IMR-90 (cell line): Measurements from ENCODE around the gene UTRN. TPM values are rescaled to one million over a fixed set of nuclear protein-coding genes. Genes with fewer than 3 reads are reported as not detected.

ENCODE experiments used
- ATAC-seq: fragments of 200-7000 bp; cut with Tn5 transposase; 2 replicates; pipeline ENCODE4 v1.9.1; 2020; ENCODE audit warnings: low read depth, mild to moderate bottlenecking, moderate library complexity
- BruUV-seq: library from RNA; stranded (reverse); fragments of 400-500 nt; replicated peaks from 2 replicates; lab custom pipeline; 2021; lab: Mats Ljungman, UMichigan
- CTCF ChIA-PET: fragments of 300-600 bp; formaldehyde crosslinking; extraction: SDS; loops from one replicate; lab custom pipeline; 2021; ENCODE audit warnings: antibody characterized with exemption; lab: Yijun Ruan, JAX
- POLR2A ChIA-PET: fragments of 300-600 bp; sonication (Branson Sonifier 250); formaldehyde crosslinking; loops from one replicate; lab custom pipeline; 2022; ENCODE audit warnings: antibody characterized with exemption; ENCODE audit not compliant: unreplicated experiment; lab: Charles Lee
- DNase-seq: peaks from one replicate; pipeline ENCODE4 v3.0.0; 2013
- H2AFZ ChIP-seq: replicated peaks from 2 replicates; pipeline ENCODE3; 2013; ENCODE audit warnings: low read length, mild to moderate bottlenecking; ENCODE audit not compliant: poor library complexity
- H2AK5ac ChIP-seq: 2 replicates; pipeline ENCODE4 v1.6.1; 2013; ENCODE audit warnings: low read depth, low read length, inconsistent platforms
- H2AK9ac ChIP-seq: replicated peaks from 2 replicates; pipeline ENCODE3; 2013; ENCODE audit warnings: mild to moderate bottlenecking, low read depth, low read length, moderate library complexity; ENCODE audit not compliant: poor library complexity
- H2BK120ac ChIP-seq: 2 replicates; pipeline ENCODE4 v1.6.1; 2013; ENCODE audit warnings: low read depth, low read length, inconsistent platforms
- H2BK15ac ChIP-seq: 3 replicates; pipeline ENCODE4 v1.6.1; 2013; ENCODE audit warnings: low read depth, low read length, inconsistent platforms
- H2BK20ac ChIP-seq: 2 replicates; pipeline ENCODE4 v1.6.1; 2013; ENCODE audit warnings: low read depth, mild to moderate bottlenecking, inconsistent platforms, low read length, moderate library complexity
- H2BK5ac ChIP-seq: 2 replicates; pipeline ENCODE4 v1.6.1; 2013; ENCODE audit warnings: mild to moderate bottlenecking, low read depth, low read length, inconsistent platforms; ENCODE audit not compliant: poor library complexity, severe bottlenecking
- H3K14ac ChIP-seq: replicated peaks from 2 replicates; pipeline ENCODE4 v1.6.1; 2013; ENCODE audit warnings: low read depth, low read length, inconsistent platforms
- H3K18ac ChIP-seq: 2 replicates; pipeline ENCODE4 v1.6.1; 2013; ENCODE audit warnings: low read depth, low read length, control low read depth
- H3K23ac ChIP-seq: 2 replicates; pipeline ENCODE4 v1.6.1; 2013; ENCODE audit warnings: low read depth, low read length, inconsistent platforms
- H3K27ac ChIP-seq: 2 replicates; pipeline ENCODE4 v1.5.1; 2013; ENCODE audit warnings: mild to moderate bottlenecking, control low read depth, low read length; ENCODE audit not compliant: insufficient read depth
- H3K27me3 ChIP-seq: 2 replicates; pipeline ENCODE4 v1.6.1; 2013; ENCODE audit warnings: low read length; ENCODE audit not compliant: control insufficient read depth, insufficient read depth
- H3K36me3 ChIP-seq: 2 replicates; pipeline ENCODE4 v1.6.1; 2013; ENCODE audit warnings: low read length, mixed read lengths; ENCODE audit not compliant: control insufficient read depth, insufficient read depth
- H3K4ac ChIP-seq: 2 replicates; pipeline ENCODE4 v1.6.1; 2013; ENCODE audit warnings: low read depth, low read length, inconsistent platforms
- H3K4me1 ChIP-seq: 2 replicates; pipeline ENCODE4 v1.6.1; 2013; ENCODE audit warnings: low read length, mixed read lengths; ENCODE audit not compliant: control insufficient read depth, insufficient read depth
- H3K4me2 ChIP-seq: 2 replicates; pipeline ENCODE4 v1.6.1; 2013; ENCODE audit warnings: low read depth, mild to moderate bottlenecking, control low read depth, low read length, moderate library complexity
- H3K4me3 ChIP-seq: 2 replicates; pipeline ENCODE4 v1.5.1; 2013; ENCODE audit warnings: low read depth, mild to moderate bottlenecking, control low read depth, low read length, moderate library complexity; ENCODE audit not compliant: insufficient read depth
- H3K56ac ChIP-seq: 2 replicates; pipeline ENCODE4 v1.6.1; 2013; ENCODE audit warnings: low read length, inconsistent platforms; ENCODE audit not compliant: insufficient read depth; ENCODE audit errors: extremely low read depth
- H3K79me1 ChIP-seq, 2 experiments: 2 replicates each; pipeline ENCODE4 v1.6.1; 2013; ENCODE audit warnings: low read length in 2 of 2, inconsistent platforms in 1 of 2, low read depth in 1 of 2
- H3K9ac ChIP-seq: 2 replicates; pipeline ENCODE4 v1.6.1; 2013; ENCODE audit warnings: low read depth, low read length, control low read depth
- H3K9me1 ChIP-seq: 2 replicates; pipeline ENCODE4 v1.6.1; 2013; ENCODE audit warnings: low read length, inconsistent platforms; ENCODE audit not compliant: insufficient read depth
- H3K9me3 ChIP-seq: 2 replicates; pipeline ENCODE4 v1.6.1; 2013; ENCODE audit warnings: low read length; ENCODE audit not compliant: control insufficient read depth, insufficient read depth
- H4K20me1 ChIP-seq: 2 replicates; pipeline ENCODE4 v1.6.1; 2013; ENCODE audit warnings: low read length, inconsistent platforms; ENCODE audit not compliant: insufficient read depth
- H4K5ac ChIP-seq: 2 replicates; pipeline ENCODE4 v1.6.1; 2013; ENCODE audit warnings: mild to moderate bottlenecking, low read depth, low read length, control low read depth
- H4K8ac ChIP-seq, 2 experiments: 2 replicates each; pipeline ENCODE4 v1.6.1; 2013; ENCODE audit warnings: low read depth in 2 of 2, low read length in 2 of 2, control low read depth in 1 of 2, inconsistent platforms in 1 of 2
- H4K91ac ChIP-seq: 2 replicates; pipeline ENCODE4 v1.6.1; 2013; ENCODE audit warnings: low read depth, low read length, inconsistent platforms; ENCODE audit not compliant: insufficient read depth
- BHLHE40 ChIP-seq: fragments of 150-350 bp; IDR thresholded peaks from 2 replicates; pipeline ENCODE4 v1.6.1; 2016; ENCODE audit warnings: mild to moderate bottlenecking, low read depth, low read length
- MAFK ChIP-seq: IDR thresholded peaks from 2 replicates; pipeline ENCODE4 v1.6.1; 2012; ENCODE audit warnings: low read depth, low read length, improper control_type of control experiment
- MXI1 ChIP-seq: IDR thresholded peaks from 2 replicates; pipeline ENCODE4 v1.6.1; 2012; ENCODE audit warnings: low read depth, mild to moderate bottlenecking, low read length, moderate library complexity, borderline replicate concordance
- RAD21 ChIP-seq: IDR thresholded peaks from 2 replicates; pipeline ENCODE4 v1.6.1; 2012; ENCODE audit warnings: low read length, improper control_type of control experiment
- WGBS, 2 experiments: methylation state at CpG; one replicate each; pipeline versions ENCODE4 v1.1.5 to v1.1.7; 2013; ENCODE audit warnings: missing lambda C conversion rate in 2 of 2; ENCODE audit not compliant: insufficient read length in 1 of 2; ENCODE audit errors: extremely low coverage in 2 of 2; 5-methylcytosine and 5-hydroxymethylcytosine counted together
- dilution Hi-C: fragments of 300-500 bp; cut with HindIII; formaldehyde crosslinking; loops from one replicate; pipeline ENCODE4 v1.14.3; 2018; ENCODE audit warnings: low sequenced_read_pairs; ENCODE audit not compliant: unreplicated experiment
- in situ Hi-C: fragments of 300-500 bp; cut with MboI; formaldehyde crosslinking; loops from 3 replicates; pipeline ENCODE4 v1.14.3; 2019; ENCODE audit warnings: low sequenced_read_pairs, inconsistent platforms, mixed read lengths
- intact Hi-C: fragments of 100-400 bp; cut with micrococcal nuclease; formaldehyde crosslinking; loops from 2 replicates; pipeline ENCODE4 v1.10.0; 2022
- polyA plus RNA-seq, 3 experiments: library from polyadenylated mRNA; depleted of rRNA; stranded (reverse); fragments of >200 nt; gene quantifications; 2 replicates each; pipeline ENCODE4 v1.2.3, GENCODE V29; 2012; ENCODE audit warnings: low replicate concordance in 1 of 3
- total RNA-seq: library from RNA; depleted of rRNA; stranded (reverse); fragments of >200 nt; gene quantifications from 2 replicates; pipeline ENCODE4 v1.2.3, GENCODE V29; 2012
- TF ChIP-seq, protein P1 (sequence below): fragments of 150-350 bp; IDR thresholded peaks from 2 replicates; pipeline ENCODE4 v1.6.1; 2017; ENCODE audit warnings: mild to moderate bottlenecking, antibody characterized with exemption, low read length, low read depth
- TF ChIP-seq, protein P2 (sequence below): conservative IDR thresholded peaks from 2 replicates; pipeline ENCODE4 v1.5.1; 2012; ENCODE audit warnings: mild to moderate bottlenecking, low read depth, low read length, improper control_type of control experiment

The UTRN gene
- total and polyA plus RNA-seq, 2 of the 4 experiments (the other 2 are of a cell fraction) = 17.3 to 83.5 TPM

DNA sequence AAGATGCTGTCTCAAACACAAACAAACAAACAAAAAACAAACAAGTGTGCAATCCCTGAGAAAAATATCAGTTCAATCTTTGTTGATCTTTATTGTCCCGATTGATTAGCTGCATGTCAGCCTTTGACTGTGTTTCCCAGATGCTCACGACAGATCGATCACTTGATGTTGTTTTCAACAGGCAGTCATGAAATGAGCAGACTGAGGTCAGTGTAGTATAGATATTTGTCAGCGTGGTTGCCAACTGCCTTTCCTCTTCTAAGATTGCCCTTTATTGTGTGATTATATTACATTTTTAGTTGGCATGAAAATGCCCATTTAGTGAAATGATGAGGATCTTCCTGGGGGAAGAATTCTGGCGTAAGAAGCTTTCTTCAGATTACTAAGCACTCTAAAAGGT is 25.6 kb downstream of the UTRN start:
- CTCF ChIA-PET = no interaction called here
- no peak overlapping the region for H2BK15ac ChIP-seq
- no peaks in the 10 kb centered on the region for H3K27me3 ChIP-seq
- BruUV-seq = no TSS peak
- H3K4me1 ChIP-seq = peaks cover 7% of the 10 kb centered on the region
- peaks cover 19% of the 10 kb centered on the region for H3K9me1 ChIP-seq
- H2BK20ac ChIP-seq = no peak overlapping the region
- no peak overlapping the region for H4K91ac ChIP-seq
- WGBS, 2 experiments = no CpG with 5 or more reads among the region's 5 CpGs
- H3K14ac ChIP-seq = no peak overlapping the region
- dilution Hi-C loops = no loop called here
- no peak for TF ChIP-seq BHLHE40
- TF ChIP-seq, protein P1, sequence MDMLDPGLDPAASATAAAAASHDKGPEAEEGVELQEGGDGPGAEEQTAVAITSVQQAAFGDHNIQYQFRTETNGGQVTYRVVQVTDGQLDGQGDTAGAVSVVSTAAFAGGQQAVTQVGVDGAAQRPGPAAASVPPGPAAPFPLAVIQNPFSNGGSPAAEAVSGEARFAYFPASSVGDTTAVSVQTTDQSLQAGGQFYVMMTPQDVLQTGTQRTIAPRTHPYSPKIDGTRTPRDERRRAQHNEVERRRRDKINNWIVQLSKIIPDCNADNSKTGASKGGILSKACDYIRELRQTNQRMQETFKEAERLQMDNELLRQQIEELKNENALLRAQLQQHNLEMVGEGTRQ = no peak
- TF ChIP-seq RAD21 = no peak
- TF ChIP-seq, protein P2, sequence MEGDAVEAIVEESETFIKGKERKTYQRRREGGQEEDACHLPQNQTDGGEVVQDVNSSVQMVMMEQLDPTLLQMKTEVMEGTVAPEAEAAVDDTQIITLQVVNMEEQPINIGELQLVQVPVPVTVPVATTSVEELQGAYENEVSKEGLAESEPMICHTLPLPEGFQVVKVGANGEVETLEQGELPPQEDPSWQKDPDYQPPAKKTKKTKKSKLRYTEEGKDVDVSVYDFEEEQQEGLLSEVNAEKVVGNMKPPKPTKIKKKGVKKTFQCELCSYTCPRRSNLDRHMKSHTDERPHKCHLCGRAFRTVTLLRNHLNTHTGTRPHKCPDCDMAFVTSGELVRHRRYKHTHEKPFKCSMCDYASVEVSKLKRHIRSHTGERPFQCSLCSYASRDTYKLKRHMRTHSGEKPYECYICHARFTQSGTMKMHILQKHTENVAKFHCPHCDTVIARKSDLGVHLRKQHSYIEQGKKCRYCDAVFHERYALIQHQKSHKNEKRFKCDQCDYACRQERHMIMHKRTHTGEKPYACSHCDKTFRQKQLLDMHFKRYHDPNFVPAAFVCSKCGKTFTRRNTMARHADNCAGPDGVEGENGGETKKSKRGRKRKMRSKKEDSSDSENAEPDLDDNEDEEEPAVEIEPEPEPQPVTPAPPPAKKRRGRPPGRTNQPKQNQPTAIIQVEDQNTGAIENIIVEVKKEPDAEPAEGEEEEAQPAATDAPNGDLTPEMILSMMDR = no peak
- no peak for TF ChIP-seq MAFK
- TF ChIP-seq MXI1 = no peak
- DNase-seq (no peak), ATAC-seq (no peak)
- no peak overlapping the region for H2BK5ac ChIP-seq
- H3K36me3 ChIP-seq = peaks cover 3% of the 10 kb centered on the region; the same call in 1 of the 2 replicates
- no peak overlapping the region for H3K56ac ChIP-seq
- no peak overlapping the region for H3K23ac ChIP-seq
- no peak overlapping the region for H2AFZ ChIP-seq
- no peak overlapping the region for H4K5ac ChIP-seq
- H4K20me1 ChIP-seq = peaks cover under 1% of the 10 kb centered on the region; the same call in 1 of the 2 replicates
- no peak overlapping the region for H3K27ac ChIP-seq
- H2AK9ac ChIP-seq = no peak overlapping the region
- no peak overlapping the region for H2BK120ac ChIP-seq
- no peak overlapping the region for H2AK5ac ChIP-seq
- H3K79me1 ChIP-seq = peaks cover 32 to 67% of the 10 kb centered on the region in 2 experiments
- no peak overlapping the region for H4K8ac ChIP-seq
- H3K4me2 ChIP-seq = no peak overlapping the region
- no peak overlapping the region for H3K4ac ChIP-seq
- no peak overlapping the region for H3K4me3 ChIP-seq
- no peak overlapping the region for H3K9ac ChIP-seq
- H3K18ac ChIP-seq = no peak overlapping the region
- POLR2A ChIA-PET = no interaction called here
- intact Hi-C loops = no loop called here
- no peaks in the 10 kb centered on the region for H3K9me3 ChIP-seq
- in situ Hi-C loops = no loop called here
